Type B pancreatic cell (in vitro differentiated cells): Measurements from ENCODE around the gene DOCK2. TPM values are rescaled to one million over a fixed set of nuclear protein-coding genes. Genes with fewer than 3 reads are reported as not detected.
"Not testable (repeated sequence)": the region's sequence is repeated elsewhere in the genome, so short reads cannot be mapped to it uniquely, and the experiment has no call there.

Source experiments
- DNase-seq: peaks from one replicate; pipeline ENCODE4 v3.0.0; 2021; ENCODE audit warnings: mixed read lengths; ENCODE audit not compliant: unreplicated experiment; ENCODE audit errors: extremely low spot score
- H3K27ac Mint-ChIP-seq: 2 replicates; pipeline ENCODE4 v1.8.0; 2021; ENCODE audit warnings: mild to moderate bottlenecking, mixed read lengths
- H3K27me3 Mint-ChIP-seq: 2 replicates; pipeline ENCODE4 v1.8.0; 2021; ENCODE audit warnings: mixed read lengths
- H3K36me3 Mint-ChIP-seq: 2 replicates; pipeline ENCODE4 v1.8.0; 2021; ENCODE audit warnings: mixed read lengths
- H3K4me1 Mint-ChIP-seq: one replicate; pipeline ENCODE4 v1.8.0; 2021; ENCODE audit warnings: mixed read lengths; ENCODE audit not compliant: unreplicated experiment
- H3K4me3 Mint-ChIP-seq: 2 replicates; pipeline ENCODE4 v1.8.0; 2021; ENCODE audit warnings: mild to moderate bottlenecking, mixed read lengths
- H3K9me3 Mint-ChIP-seq: 2 replicates; pipeline ENCODE4 v1.8.0; 2021; ENCODE audit warnings: mixed read lengths
- total RNA-seq: library from RNA; stranded (reverse); gene quantifications from 2 replicates; pipeline ENCODE4 v1.2.1, GENCODE V29; 2021; ENCODE audit warnings: low replicate concordance
- TF ChIP-seq, protein P1 (sequence below): fragments of 200-600 bp; sonication (generic); conservative IDR thresholded peaks from 2 replicates; pipeline ENCODE4 v1.5.0; 2021; ENCODE audit warnings: antibody characterized with exemption, mild to moderate bottlenecking

Gene DOCK2
- total RNA-seq, 1 donor from 2014 or later: 0.82 TPM

DNA sequence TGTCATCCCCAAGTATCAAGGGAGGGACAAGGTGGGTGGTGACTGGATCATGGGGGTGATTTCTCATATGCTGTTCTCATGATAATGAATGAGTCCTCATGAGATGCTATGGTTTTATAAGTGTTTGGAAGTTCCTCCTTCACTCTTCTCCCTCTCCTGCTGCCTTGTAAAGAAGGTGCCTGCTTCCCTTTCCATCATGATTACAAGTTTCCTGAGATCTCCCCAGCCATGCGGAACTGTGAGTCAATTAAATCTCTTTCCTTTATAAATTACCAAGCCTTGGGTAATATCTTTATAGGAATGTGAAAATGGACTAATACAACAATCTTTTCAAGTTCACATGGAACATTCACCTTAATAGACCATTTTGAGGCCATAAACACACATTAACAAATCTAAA lies 21.5 kb upstream of the DOCK2 start:
- Mint-ChIP-seq H3K27me3 (peaks cover 24% of the 10 kb centered on the region), H3K9me3 (peaks cover 10% of the 10 kb centered on the region), H3K4me1 (no peaks in the 10 kb centered on the region), H3K4me3 (no peak overlapping the region), H3K27ac (no peak overlapping the region), H3K36me3 (no peaks in the 10 kb centered on the region)
- no peak for DNase-seq
- TF ChIP-seq, protein P1, sequence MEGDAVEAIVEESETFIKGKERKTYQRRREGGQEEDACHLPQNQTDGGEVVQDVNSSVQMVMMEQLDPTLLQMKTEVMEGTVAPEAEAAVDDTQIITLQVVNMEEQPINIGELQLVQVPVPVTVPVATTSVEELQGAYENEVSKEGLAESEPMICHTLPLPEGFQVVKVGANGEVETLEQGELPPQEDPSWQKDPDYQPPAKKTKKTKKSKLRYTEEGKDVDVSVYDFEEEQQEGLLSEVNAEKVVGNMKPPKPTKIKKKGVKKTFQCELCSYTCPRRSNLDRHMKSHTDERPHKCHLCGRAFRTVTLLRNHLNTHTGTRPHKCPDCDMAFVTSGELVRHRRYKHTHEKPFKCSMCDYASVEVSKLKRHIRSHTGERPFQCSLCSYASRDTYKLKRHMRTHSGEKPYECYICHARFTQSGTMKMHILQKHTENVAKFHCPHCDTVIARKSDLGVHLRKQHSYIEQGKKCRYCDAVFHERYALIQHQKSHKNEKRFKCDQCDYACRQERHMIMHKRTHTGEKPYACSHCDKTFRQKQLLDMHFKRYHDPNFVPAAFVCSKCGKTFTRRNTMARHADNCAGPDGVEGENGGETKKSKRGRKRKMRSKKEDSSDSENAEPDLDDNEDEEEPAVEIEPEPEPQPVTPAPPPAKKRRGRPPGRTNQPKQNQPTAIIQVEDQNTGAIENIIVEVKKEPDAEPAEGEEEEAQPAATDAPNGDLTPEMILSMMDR: no peak

DNA sequence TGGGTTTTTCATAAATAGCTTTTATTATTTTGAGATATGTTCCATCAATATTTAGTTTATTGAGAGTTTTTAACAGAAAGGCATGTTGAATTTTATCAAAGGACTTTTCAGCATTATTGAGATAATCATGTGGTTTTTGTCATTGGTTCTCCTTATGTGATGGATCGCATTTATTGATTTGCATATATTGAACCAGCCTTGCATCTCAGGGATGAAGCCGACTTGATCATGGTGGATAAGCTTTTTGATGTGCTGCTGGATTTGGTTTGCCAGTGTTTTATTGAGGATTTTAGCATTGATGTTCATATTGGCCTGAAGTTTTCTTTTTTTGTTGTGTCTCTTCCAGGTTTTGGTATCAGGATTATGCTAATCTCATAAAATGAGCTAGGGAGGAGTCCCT lies 12.8 kb upstream of the DOCK2 start:
- H3K4me1 Mint-ChIP-seq, H3K36me3 Mint-ChIP-seq, DNase-seq, H3K4me3 Mint-ChIP-seq, H3K9me3 Mint-ChIP-seq, H3K27ac Mint-ChIP-seq: not testable (repeated sequence)
- peaks cover 29% of the 10 kb centered on the region for H3K27me3 Mint-ChIP-seq

DNA sequence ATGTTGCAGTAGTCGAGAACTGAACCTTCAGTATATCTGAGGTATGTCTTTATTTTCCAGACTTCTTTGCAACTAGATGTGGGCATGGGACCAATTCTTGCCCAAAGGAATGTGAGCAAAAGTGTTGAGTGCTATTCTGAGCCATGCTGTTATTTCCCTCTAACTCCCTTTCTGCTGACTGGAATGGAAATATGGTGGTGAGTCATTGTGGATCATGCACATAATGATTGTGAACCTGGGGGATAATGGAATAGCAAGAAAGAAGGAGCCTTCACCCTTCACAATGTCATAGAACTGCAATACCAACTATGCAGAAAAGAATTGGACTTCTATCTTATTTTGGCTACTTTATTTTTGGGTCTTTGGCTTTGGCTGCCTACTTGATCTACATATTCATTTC lies 10.3 kb upstream of the DOCK2 start:
- H3K9me3 Mint-ChIP-seq: no peaks in the 10 kb centered on the region
- no peak for DNase-seq

DNA sequence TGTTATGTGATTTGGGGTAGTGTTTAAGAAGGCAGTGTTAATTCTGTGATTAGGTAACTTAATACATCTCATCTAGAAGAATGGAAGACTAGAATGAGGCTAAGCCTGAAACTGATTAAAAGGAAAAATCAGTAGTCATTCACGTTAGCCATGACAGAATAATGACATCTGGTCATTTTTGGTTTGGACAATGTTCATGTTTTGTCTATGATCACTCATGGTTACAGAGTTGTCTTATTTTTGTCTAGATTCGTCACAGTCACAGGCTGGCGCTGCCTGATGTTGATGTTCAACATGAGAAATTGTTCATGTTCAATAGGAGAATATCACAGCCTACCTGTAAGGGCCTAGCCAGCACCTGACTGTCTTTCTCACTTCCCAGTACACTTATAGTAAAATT lies 9.5 kb upstream of the DOCK2 start:
- H3K4me3 Mint-ChIP-seq: no peak overlapping the region
- TF ChIP-seq, protein P1: no peak
- H3K4me1 Mint-ChIP-seq: no peaks in the 10 kb centered on the region
- H3K9me3 Mint-ChIP-seq: no peaks in the 10 kb centered on the region
- H3K27ac Mint-ChIP-seq: no peak overlapping the region
- H3K36me3 Mint-ChIP-seq: no peaks in the 10 kb centered on the region
- H3K27me3 Mint-ChIP-seq: peaks cover 37% of the 10 kb centered on the region
- no peak for DNase-seq

More for the DNA sequence above, 10.3 kb upstream of the DOCK2 start:
- TF ChIP-seq, protein P1: no peak
- no peaks in the 10 kb centered on the region for H3K36me3 Mint-ChIP-seq
- no peaks in the 10 kb centered on the region for H3K4me1 Mint-ChIP-seq
- no peak overlapping the region for H3K27ac Mint-ChIP-seq
- H3K4me3 Mint-ChIP-seq: no peak overlapping the region
- peaks cover 30% of the 10 kb centered on the region for H3K27me3 Mint-ChIP-seq

DNA sequence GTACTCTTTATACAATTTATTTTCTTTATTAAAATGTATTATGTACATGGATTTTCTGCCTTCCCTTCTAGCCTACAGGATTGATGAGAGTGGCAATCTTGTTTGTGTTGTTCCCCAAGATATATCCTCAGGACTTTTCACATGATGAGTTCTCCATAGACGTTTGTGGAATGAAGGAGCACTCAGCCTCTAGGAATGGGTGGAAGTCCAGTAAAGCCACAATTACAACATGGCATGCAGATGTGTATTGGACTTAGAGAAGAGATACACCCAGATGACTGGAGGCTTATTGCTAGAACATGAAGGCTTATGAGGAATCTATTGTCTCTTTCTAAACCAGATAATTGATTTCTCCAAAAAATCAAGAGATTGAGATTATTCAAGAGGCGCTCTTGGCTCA lies 8.2 kb upstream of the DOCK2 start:
- Mint-ChIP-seq H3K4me3 (no peak overlapping the region), H3K27me3 (peaks cover 32% of the 10 kb centered on the region), H3K27ac (no peak overlapping the region), H3K4me1 (no peaks in the 10 kb centered on the region), H3K9me3 (no peaks in the 10 kb centered on the region), H3K36me3 (no peaks in the 10 kb centered on the region)
- TF ChIP-seq, protein P1: no peak
- no peak for DNase-seq

DNA sequence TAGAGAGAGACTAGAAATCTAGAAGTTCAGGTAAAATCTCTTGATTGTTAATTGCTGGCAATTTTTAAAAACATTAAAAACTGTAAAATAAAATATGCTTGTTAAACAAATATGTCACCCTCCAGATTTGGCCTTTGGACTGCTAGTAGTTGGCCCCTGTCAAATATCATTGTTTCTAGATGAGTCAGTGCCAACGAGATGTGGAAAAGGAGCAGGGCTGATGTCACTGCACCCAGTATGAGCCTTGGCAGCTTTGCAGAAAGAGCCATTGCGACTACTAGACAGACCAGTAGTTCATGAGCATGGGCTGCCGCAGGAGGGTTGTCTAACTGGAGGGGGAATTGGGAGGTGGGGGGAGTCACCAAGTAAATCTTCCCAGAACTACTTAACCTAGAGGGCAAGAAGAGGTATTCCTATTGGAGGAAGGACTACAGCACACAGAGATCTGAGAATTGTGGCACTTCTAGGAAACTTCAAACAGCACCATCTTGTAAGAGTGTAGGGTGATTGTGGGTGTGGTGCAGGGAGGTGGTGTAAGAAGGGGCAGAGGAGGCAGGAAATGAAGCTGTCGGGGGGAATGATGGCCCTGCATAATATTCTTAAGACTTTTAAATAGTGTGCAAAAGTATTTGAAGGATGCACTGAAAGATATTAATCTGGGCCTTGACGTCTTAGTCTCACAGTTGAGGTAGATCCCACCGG lies 7.1 kb upstream of the DOCK2 start:
- H3K27ac Mint-ChIP-seq: no peak overlapping the region
- H3K36me3 Mint-ChIP-seq: no peaks in the 10 kb centered on the region
- no peaks in the 10 kb centered on the region for H3K4me1 Mint-ChIP-seq
- peaks cover 5% of the 10 kb centered on the region for H3K9me3 Mint-ChIP-seq
- DNase-seq: no peak
- H3K27me3 Mint-ChIP-seq: peaks cover 28% of the 10 kb centered on the region
- H3K4me3 Mint-ChIP-seq: no peak overlapping the region
- TF ChIP-seq, protein P1: no peak
